GM21360 (cell line): Measurements from ENCODE around the gene PBX1.

Experiments used
- ATAC-seq: cut with Tn5 transposase; IDR thresholded peaks from one replicate; pipeline ENCODE4 v1.9.1; 2021; ENCODE audit warnings: mild to moderate bottlenecking, moderate library complexity; ENCODE audit not compliant: unreplicated experiment

PBX1 gene

DNA sequence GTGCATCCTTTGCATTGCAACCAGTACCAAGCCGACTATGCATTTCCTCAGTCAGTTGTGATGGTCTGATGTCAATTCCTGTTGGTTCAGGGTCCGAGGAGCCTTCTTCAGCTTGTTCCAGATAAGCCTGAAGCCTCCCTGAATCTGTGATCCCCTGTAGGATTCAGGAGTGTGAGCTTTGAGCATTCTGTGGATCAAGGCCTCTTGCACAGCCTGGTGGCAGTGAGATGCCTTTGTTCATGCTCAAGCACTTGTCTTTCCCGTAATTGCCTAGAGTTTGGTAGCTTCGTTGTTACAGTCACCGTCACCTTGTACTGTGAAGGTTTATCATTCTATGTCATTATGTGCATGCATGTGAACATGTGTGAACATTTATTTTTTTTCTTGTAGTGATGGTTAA, 103.5 kb downstream of the PBX1 start:
- no peak for ATAC-seq

DNA sequence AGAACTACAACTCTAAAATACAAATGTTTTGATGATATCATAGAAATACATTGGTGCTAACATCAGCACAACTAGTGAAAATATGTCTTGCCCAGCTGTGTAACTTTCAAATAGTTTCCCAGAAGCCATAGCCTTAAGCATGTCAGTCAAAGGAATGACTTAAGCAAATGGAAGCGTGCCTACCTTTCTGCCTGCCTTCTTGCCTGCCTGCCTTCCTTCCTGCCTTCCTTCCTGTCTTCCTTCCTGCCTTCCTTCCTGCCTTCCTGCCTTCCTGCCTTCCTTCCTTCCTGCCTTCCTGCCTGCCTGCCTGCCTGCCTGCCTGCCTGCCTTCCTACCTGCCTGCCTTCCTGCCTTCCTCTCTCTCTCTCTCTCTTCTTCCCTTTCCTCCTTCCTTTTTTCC, 104.0 kb downstream of the PBX1 start:
- no peak for ATAC-seq

DNA sequence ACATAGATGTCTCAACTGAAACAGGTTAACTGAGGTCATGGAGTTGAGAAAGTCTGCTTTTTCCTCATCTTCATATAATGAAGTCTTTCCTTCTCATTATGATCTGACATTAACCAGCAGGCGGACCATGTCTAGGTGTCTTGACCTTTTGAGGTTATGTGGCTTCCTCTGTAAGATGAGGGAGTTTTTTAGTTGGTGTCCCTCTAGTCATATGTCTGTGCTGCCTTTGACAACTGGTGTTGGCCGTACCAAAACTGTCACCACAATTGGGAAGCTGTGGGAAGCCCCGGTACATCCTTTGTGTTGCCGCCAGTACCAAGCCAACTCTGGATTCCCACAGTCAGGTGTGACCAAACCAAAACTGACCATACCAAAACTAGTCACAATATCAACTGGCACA, 105.1 kb downstream of the PBX1 start:
- no peak for ATAC-seq

DNA sequence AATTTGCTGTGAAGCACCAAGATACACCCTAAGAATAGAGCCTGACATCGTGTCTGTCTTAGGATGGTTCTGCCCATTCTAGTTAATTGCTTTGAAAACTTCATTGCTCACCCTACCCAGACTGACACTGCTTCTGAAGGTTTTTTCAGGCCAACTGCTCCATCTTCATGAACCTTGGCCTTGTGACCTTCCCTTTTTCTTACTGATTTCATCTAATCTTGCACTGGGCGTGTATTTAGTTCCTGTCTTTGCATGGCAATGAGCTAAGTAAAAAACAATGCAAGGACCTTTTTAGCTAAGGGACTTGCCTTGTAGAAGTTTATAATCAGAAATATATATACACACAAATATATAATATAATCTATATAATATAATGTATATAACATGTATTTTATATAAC, 108.0 kb downstream of the PBX1 start:
- ATAC-seq = no peak

DNA sequence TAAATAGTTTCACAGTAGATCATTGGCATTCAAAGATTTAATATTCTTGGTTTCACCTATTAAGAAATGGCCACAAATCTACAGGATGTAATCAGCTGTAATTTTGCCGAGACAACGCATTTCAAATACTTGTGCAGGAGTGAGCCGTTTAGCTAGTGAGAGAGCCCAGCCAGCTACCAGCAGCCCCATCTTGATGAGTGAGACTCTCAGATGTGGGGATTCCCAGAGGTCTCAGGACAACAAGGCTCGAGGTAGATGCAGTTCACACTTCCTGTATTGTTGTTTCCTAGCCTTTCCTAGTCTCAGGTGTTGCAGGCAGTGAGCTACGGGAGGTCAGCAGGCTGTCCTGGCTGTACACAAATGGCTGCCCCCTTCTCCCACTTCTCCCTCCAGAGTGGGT, 108.6 kb downstream of the PBX1 start:
- no peak for ATAC-seq

DNA sequence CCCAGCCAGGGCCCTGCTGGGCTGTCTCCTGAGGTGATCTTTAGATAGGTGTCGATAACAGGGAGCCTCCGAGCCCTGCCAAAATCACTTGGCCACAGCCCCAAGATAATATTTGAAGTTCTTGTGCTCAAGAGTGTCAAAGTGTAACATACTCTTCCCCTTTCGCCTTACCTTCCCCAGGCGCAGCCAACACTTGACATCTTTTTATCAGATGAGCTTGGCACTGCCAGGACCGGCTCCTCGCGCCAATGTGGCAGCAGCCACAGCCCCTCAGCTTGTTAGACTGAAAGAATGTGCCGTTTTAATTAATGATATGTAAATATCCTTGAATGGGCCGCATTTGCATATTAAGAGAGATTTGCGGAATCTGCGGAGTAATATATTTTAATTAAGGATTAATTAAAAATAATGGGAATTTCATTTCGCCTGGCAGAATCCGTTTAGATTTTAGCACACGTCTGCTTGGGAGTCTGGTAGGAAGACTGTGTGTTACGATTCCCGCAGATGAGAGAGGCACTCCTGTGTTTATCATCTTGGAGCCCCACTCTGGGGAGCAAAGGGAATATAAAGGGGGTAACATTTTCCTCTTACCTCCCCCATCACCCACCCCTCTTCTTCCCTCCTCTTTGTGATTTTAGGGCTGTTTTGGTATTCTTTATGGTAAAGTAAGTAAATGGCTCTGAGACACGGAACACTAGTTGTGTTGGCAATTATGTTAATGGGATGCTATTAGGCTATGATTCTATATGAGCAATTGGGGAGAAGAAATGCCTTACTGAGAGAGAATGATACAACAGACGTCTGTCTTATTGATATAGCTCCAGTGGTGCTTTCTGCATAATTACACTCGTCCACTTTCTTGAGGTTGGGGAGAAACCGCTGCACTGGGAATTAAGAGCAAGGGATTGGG, 109.8 kb downstream of the PBX1 start:
- ATAC-seq = no peak

DNA sequence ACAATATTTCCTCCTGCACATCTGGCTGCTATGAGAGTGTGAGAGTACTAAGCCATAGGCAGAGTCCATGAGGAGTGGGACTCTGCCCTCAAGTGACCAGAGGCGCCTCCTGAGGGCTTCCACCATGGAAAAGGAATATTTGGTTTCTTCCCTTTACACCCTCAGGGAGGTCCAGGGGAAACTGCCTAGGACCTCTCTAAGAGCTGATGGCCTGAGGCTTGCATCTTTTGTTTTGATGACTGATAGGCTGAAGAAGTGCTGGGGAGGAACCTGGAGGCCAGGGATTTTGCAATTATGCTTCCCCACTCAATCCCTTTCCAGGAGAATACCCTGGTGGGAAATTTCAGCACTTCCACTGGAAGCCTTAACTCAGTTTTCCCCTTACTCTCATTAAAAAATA, 111.0 kb downstream of the PBX1 start:
- no peak for ATAC-seq

DNA sequence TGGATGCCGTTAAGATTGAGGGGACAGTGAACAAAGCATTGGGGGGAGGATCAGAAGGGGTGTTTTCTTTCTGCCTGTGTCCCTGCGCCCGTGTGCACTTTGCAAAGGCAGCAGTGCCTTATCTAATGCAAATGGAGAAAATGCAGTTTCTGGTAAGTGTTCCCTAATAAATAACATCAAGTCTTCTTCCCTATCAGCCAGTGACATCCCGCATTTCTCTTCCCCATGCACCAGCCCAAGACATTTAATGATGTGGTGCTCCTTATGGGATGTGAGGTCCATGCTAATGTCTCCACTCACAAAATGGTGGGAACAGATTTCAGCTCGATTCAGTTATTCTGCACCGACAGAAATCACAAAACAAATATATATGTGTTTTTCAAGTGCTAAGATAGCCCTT, 111.8 kb downstream of the PBX1 start:
- no peak for ATAC-seq

DNA sequence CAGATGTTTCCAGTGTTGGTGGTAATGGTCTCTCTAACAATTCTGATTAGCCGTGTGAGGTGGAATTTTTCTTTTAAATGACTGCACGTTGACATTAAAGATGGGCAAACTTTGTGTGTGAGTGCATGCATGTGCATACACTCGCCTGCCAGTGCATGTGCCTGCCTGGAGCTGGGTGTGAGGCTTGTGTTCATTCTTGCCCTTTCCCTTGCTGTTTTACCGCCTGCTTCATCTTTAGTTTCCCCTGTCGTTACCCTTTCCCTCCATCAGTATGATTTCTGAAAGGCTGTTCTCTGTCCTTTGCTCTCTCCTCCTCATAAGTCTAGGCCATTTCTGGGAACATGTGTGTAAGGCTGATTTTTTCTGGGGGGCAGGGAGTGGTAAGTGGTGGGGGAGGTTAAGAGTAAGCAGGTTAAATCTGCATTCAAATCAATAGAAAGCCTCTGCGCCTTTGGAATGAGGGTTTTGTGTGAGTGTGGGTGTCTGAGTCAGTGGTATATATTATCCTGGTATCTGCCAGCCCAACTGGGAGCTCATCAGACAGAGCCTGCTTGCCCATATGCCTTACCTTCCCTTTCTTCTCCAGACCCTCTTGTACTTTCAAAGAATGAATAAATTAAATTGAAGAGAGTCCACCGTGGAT, 112.5 kb downstream of the PBX1 start:
- no peak for ATAC-seq

DNA sequence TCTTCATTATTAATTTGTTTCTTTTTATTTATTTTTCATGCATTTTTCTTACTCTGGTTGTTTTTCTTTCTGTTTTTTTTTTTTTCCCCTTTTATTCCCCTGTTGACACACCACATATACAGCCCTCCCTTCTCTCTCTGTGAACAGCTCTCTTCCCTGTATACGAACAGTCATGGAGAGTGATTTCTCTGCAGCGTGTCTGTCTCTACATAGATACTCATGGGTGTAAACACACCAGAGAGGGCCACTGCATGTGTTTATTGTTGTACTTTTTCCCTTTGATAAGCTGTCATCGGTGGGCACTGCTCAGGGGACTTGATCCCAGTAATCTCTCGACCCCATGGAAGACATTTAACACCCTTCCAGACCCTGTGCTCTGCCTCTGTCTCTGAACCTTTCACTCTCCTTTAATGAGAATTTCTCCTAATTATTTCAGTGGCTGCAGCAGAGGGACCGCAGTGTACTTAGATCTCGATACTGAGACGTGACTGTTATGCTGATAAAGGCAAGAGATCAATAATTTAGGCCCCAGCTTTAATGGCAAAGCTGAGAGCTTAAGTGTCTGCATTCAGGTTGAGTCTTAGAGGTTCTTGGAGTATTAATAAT, 113.1 kb downstream of the PBX1 start:
- no peak for ATAC-seq

DNA sequence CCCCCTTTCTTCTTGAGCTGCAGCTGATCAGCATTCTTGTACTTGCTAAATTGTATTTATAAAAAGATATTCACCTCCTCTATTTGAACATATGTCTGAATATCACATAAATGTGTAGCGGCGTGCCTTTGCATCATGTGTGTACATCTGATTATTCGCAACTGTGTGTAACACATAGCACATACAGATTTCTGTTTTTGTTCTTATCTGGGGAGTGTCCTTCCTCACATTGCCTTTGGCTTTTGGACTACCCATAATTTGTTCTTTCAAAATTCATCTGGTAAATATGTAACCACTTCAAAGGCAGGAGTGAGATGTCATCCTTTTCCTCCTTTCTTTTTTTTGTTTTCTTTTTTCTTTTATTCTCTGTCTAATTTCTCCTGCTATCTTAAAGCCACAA, 113.6 kb downstream of the PBX1 start:
- no peak for ATAC-seq

DNA sequence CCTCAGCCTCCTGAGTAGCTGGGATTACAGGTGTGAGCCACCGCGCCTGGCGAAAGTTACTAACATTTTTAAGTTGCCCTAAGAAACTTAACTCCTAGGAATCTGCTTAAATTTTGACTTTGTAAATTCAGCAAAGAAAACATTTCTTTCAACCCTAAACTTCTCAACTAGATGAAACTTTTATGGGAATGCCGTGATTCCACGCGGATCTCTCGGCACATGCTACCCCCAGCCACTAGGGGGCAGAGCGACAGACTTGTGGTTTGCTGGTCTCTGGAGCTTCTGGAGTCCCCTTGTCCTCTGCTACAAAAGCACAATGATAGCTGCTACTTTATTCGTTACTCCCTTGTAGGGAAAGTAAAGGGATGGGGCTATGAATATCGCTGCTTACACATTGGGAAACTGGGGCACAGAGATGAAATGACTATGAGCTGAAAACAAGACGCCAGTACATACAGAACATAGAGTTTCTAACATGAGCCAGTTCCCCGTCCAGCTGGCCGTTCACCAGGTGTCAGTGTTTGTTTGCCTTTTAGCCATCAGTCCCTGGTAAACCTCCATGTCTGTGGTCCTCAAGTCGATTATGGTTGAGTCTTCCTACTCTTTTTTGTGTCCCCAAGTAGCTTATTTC, 114.7 kb downstream of the PBX1 start:
- no peak for ATAC-seq

DNA sequence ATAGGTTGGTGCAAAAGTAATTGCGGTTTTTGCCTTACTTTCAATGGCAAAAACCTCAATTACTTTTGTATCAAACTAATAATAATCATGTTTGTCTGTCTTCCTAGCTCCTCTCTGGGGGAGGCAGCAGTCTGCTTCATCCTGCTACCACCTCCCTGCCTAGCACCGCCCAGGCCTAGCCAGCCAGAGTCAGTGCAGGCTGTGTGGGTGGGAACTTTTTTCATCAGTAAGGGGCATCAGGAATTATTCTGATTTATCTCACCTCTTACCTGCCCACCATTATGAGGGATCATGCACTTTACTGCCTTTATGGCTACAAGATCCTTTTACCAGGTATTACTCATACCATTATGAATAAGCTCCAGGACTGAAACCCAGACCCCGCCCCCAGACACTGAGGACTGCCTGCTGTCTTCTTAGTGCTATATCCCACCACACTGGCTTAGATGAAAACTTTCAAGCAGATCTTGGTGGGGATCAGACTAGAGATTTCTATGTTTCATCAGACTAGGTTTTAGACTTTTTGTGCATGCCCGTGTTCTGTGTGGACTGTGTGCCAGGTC, 116.4 kb downstream of the PBX1 start:
- ATAC-seq = no peak

DNA sequence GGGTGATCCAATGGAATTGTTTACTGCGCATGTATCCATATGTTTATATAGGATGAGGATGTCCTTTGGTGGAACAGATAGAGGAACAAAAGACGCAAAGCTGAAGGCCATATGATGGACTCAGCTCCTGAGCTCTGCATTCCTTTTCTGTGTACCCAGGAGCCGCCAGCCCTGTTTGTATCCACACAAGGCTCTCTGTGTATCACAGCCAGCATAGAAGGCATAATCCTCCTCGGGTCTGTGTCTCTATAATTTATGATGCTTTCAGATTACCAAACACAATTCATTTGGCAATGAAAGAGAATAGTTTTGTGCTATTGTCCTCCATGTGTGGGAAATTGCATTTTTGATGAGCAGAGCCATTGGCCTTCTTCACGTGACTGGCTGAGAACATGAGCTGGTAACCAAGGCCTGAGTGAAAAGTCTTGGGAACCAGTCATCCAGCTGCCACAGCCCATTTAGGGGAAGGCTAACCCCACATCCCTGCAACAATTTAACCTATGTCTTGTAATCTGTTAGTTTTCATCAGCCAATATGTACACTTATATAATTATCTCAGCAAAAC, 119.2 kb downstream of the PBX1 start:
- ATAC-seq = no peak

DNA sequence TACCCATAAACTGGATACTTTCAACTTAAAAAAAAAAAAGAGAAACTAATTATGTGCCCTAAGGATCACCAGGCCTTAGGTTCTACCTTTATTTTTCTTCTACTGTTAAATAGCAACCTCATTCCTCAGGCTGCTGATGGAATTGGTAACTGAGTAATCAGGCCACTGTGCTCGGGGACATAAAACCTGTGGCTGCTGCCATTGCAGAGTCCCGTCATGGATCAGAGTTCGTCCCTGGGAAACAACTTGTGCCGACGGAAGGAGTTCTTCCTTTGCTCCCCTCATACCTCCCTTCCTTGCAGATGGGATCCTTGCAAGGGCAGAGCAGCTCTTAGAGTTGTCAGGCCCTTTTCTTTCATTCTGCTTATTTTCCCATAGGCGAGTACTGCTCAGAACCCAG, 123.6 kb downstream of the PBX1 start:
- ATAC-seq = no peak

DNA sequence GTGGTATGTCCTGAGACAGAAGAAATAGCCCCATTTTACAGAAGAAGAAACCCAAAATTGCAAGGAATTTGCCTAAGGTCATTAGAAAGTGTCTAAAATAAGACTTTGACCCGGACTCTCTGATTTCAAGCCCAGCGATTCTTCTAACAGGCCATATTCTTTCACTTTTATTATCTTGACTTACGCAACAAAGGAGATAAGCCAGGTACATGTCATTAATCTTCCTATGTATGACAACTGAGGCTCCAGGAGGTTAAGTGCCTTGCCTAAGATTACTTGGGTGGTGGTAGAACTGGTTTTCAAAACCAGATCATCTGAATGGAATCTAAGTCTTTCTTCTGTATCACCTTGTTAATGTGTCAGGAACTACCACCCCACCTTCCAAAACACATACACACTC, 124.3 kb downstream of the PBX1 start:
- no peak for ATAC-seq

DNA sequence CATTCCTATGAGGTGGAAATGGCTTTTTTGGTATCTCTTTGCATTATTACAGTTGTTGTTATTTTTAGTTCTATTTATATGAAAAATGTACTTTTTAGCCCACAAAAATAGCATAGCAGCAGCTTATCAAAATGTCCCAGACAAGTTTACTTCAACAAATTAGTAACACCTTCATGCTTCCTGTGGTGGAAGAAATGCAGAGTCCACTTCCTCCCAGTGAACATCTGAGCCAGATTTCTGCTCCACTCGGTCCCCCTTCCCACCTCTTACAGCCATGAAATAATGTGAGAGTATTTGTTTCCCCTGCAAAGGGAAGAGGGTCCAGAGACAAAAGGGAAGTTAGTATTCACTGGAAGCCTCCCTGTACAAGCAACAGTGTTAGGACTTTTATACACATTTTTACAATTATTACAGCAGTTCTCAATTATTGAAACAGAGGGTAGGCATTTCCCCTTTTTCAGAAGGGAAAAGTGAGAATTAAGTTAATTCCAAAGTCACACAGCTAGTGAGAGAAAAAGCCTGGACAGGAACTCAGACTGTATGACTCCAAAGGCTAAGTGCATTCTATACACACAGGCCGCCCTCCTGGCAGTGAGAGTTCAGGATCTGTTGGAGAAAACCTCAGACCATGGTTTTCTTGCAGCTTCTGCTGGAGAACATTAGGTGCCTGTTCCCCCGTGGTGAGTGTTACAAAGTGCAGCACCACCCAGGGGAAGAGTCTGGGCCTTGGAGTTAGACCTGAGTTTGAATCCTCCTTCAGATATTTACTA, 126.5 kb downstream of the PBX1 start:
- ATAC-seq = no peak

DNA sequence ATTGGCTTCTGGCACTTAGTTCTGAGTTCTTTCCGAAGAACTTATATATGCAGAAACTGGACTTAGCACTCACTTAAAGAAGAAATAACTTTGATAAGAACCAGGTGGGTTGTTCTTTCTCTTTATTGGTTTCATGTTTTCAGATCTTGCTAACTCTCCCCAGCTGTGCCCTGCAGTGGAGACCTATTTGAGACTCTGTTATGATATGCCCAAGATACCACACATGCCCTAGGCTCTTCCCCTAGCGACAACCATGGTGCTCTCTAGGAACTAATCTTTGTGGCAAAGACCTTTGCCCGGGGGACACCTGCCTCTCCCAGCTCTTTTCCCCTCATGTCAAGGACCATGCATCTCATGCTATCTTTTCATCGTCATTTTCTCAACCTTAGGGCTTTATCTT, 128.8 kb downstream of the PBX1 start:
- ATAC-seq = no peak

DNA sequence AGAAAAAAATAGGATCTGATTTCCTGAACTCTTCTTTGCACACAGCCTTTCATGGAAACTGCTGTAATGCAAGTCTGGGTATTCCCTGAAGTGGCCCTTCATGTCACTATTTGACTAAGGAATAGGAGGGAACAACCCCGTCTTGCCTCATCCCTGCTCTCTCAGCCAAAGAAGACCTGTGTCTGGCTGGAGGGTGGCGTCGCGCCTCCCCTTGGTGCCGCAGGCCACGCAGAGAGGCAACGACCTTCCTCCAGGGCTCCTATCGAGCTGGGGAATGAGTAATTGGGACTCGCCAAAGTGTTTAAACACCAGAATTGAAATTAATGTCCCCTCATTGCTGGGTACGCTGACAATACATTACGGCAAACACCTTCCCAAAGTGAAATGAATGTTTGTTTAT, 129.8 kb downstream of the PBX1 start:
- ATAC-seq = no peak
